Esophagus muscularis mucosa (tissue), 3 donors: ENCODE data around the gene RANBP6.

ENCODE experiments used
- POLR2AphosphoS5 ChIP-seq, 2 donors: sonication (generic); formaldehyde crosslinking; IDR thresholded peaks; one replicate each; pipeline ENCODE4 v1.6.1; 2017; ENCODE audit warnings: antibody characterized with exemption in 2 of 2
- TF ChIP-seq, protein P1 (sequence below), 3 experiments: fragments of 200-600 bp in 2 of 3; fragments of 450-650 bp in 1 of 3; sonication (generic) in 2 of 3; IDR thresholded peaks; one replicate each; pipeline ENCODE4 v1.5.1; 2017 to 2019; ENCODE audit warnings: antibody characterized with exemption in 3 of 3, mild to moderate bottlenecking in 2 of 3, moderate library complexity in 1 of 3

DNA sequence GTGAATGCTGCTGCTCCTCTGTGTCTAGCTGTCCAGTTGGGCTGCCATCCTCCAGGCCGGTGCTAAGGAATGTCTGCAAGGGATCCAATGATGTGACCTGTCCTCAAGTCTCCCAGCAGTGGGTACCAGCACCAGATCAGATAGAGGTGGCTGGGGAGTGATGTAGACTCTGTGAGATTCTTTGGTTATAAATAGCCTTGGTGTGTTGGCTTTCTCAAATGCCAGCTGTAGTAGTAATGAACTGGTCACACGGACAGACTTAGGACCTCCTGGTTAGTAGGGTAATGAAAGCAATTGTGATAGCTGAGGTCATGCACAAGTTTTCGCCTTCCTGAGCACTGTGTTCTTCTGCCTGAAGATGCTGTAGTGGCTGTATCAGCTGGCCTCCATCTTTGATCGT lies 29.9 kb upstream of the RANBP6 start:
- TF ChIP-seq, protein P1, sequence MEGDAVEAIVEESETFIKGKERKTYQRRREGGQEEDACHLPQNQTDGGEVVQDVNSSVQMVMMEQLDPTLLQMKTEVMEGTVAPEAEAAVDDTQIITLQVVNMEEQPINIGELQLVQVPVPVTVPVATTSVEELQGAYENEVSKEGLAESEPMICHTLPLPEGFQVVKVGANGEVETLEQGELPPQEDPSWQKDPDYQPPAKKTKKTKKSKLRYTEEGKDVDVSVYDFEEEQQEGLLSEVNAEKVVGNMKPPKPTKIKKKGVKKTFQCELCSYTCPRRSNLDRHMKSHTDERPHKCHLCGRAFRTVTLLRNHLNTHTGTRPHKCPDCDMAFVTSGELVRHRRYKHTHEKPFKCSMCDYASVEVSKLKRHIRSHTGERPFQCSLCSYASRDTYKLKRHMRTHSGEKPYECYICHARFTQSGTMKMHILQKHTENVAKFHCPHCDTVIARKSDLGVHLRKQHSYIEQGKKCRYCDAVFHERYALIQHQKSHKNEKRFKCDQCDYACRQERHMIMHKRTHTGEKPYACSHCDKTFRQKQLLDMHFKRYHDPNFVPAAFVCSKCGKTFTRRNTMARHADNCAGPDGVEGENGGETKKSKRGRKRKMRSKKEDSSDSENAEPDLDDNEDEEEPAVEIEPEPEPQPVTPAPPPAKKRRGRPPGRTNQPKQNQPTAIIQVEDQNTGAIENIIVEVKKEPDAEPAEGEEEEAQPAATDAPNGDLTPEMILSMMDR (IDR thresholded peaks at IDR 0.05), result no peak
- TF ChIP-seq POLR2AphosphoS5 (IDR thresholded peaks at IDR 0.05), result no peak
